Measurements from ENCODE around the gene CNTNAP2.

Gene CNTNAP2

GRCh38 chr7:147852833-147853232 lies 1736.2 kb downstream of the CNTNAP2 start:
- H3K27ac ChIP-seq: no peak overlapping the region
- no peak for TF ChIP-seq CTCF (conservative IDR thresholded peaks at IDR 0.05)

- H3K27ac ChIP-seq: no peak overlapping the region
- no peak for TF ChIP-seq CTCF (conservative IDR thresholded peaks at IDR 0.05)
Measured at GRCh38 chr7:147857152-147858140, 1740.8 kb downstream of the CNTNAP2 start.

- TF ChIP-seq CTCF (conservative IDR thresholded peaks at IDR 0.05): no peak
- H3K27ac ChIP-seq: no peak overlapping the region
Measured at GRCh38 chr7:147858421-147858820, 1741.8 kb downstream of the CNTNAP2 start.

GRCh38 chr7:147859033-147859432 lies 1742.4 kb downstream of the CNTNAP2 start:
- no peak for TF ChIP-seq CTCF (conservative IDR thresholded peaks at IDR 0.05)
- H3K27ac ChIP-seq: no peak overlapping the region

- no peak overlapping the region for H3K27ac ChIP-seq
- no peak for TF ChIP-seq CTCF (conservative IDR thresholded peaks at IDR 0.05)
Measured at GRCh38 chr7:147859486-147859885, 1742.9 kb downstream of the CNTNAP2 start.

GRCh38 chr7:147861058-147861716 lies 1744.6 kb downstream of the CNTNAP2 start:
- no peak overlapping the region for H3K27ac ChIP-seq
- TF ChIP-seq CTCF (conservative IDR thresholded peaks at IDR 0.05): no peak

- H3K27ac ChIP-seq: no peak overlapping the region
- TF ChIP-seq CTCF (conservative IDR thresholded peaks at IDR 0.05): no peak
Measured at GRCh38 chr7:147861945-147862344, 1745.3 kb downstream of the CNTNAP2 start.

Data from VCaP (cell line).